ENCODE results near the gene FADS6. TPM values are rescaled to one million over a fixed set of nuclear protein-coding genes. Genes with fewer than 3 reads are reported as not detected.

The FADS6 gene
- total RNA-seq, 1 donor: not detected

DNA sequence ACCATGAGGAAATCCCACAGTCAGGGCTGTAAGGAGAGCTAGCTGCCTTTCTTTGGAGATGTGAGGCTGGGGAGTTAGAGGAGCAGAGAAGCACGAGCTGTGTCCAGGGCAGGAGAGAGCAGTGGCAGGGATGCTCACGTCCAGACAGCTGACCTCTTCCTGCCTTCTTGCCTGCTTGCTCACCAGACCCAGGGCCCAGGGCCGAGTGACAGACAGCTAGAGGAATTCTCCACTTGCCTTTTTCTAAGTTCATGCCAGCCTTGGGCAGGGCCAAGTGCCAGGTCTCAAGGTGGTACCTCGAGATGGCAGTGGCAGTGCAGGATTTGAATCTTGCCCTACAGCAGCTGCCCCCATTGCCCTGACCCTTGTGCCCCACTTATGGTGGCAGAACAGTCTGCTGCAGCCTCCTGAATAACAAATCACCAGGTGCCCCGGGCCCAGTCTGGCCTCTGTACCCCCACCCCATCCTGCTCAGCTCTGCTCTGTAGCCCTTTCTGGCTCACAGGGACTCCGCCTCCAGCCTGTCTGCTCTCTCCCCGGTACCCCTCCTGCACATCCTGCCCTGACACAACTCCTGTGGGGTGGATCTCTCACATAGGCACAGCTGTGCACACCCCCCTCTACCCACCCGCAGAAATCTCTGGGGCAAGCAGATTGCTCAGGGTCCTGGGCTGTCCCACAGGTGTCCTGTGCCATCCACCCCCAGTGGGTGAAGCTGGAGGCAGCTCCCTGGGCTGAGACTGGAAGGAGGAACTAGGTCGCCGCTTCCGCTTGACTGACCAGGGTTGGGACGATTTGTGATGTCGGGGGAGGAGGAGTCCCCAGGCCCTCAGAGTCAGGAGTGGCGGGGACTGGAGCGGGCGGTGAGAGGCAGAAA is 59.7 kb downstream of the FADS6 start:
- H3K4me3 ChIP-seq (ENCODE audit: low read depth, low read length): no peak overlapping the region
- no peak for DNase-seq (ENCODE audit: low read depth)
- TF ChIP-seq, protein P1, sequence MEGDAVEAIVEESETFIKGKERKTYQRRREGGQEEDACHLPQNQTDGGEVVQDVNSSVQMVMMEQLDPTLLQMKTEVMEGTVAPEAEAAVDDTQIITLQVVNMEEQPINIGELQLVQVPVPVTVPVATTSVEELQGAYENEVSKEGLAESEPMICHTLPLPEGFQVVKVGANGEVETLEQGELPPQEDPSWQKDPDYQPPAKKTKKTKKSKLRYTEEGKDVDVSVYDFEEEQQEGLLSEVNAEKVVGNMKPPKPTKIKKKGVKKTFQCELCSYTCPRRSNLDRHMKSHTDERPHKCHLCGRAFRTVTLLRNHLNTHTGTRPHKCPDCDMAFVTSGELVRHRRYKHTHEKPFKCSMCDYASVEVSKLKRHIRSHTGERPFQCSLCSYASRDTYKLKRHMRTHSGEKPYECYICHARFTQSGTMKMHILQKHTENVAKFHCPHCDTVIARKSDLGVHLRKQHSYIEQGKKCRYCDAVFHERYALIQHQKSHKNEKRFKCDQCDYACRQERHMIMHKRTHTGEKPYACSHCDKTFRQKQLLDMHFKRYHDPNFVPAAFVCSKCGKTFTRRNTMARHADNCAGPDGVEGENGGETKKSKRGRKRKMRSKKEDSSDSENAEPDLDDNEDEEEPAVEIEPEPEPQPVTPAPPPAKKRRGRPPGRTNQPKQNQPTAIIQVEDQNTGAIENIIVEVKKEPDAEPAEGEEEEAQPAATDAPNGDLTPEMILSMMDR (IDR thresholded peaks at IDR 0.05; ENCODE audit: insufficient read depth, low read depth, low read length): no peak

DNA sequence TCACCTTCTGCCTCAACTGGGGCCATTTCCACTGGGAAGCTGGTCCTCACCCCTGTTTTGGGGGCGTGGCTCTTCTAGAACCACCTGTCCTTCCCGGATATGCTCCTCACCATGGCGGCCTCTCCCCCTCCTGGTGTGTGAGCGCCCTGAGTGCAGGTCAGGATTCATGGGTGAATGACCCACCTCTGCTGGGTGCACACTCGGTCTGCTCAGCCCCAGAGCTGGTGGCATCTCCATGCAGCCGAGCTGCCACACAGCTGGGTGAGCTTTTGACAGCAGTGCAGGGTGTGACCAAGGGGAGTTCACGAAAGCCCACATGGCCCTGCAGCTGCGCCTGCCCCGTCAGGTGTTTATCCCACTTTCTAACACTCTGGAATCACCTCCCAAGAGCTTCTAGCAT is 61.0 kb downstream of the FADS6 start:
- TF ChIP-seq, protein P1 (IDR thresholded peaks at IDR 0.05; ENCODE audit: insufficient read depth, low read depth, low read length): no peak
- H3K4me3 ChIP-seq (ENCODE audit: low read depth, low read length): no peak overlapping the region
- no peak for DNase-seq (ENCODE audit: low read depth)

DNA sequence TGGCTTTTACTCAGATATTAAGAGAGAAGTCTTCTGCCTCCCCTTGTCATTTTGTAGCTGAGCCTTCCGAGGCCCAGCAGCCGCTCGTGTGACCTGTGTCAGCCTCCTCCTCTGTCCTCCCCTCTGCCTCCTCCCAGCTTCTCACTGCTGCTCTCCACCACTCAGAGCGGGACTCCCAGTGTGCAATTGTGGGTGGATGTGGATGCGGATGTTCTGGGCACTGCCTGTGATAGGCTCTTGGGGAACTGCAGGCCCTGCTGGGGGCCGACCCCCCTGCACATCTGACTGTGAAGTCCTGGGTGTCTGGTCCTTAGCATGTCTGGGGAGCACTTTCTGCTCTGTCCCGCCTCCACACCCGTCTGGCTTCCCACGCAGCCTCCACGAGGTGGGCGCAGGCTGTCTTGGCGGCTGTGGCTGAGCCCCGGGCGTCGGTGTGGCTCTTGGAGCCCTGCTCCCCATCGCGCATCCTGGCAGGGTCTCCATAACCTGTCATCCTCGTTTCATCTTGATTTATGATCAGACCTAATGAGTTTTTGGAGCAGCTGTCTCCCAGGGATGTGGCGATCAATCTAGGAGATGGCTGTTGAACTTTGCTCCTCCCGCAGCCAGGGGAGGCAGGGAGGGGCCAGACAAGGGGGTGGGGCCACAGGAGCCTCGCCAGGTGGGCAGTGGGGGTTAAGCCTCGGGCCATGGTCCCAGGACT is 61.8 kb downstream of the FADS6 start:
- TF ChIP-seq, protein P1 (IDR thresholded peaks at IDR 0.05; ENCODE audit: insufficient read depth, low read depth, low read length): no peak
- DNase-seq (ENCODE audit: low read depth): no peak
- H3K4me3 ChIP-seq (ENCODE audit: low read depth, low read length): no peak overlapping the region

DNA sequence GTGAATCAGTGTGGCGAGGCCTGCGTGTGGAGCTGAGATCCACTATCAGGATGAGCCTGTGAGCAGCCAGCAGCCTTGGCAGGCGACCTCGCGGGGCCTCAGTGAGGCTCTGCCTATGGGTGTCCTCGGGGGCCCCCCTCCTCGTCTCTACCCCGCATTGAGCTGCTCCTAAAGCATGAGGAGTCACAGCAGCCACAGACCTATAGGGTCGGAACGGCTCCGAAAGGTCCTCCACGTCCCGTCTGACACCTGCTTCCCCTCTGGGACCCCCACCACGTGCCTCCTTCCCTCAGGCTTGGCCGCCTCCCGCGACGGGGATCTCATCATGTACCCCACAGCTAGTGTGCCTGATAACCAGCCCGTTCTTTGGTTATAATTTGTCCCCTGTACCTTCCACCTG is 62.6 kb downstream of the FADS6 start:
- TF ChIP-seq, protein P1 (IDR thresholded peaks at IDR 0.05; ENCODE audit: insufficient read depth, low read depth, low read length): no peak

DNA sequence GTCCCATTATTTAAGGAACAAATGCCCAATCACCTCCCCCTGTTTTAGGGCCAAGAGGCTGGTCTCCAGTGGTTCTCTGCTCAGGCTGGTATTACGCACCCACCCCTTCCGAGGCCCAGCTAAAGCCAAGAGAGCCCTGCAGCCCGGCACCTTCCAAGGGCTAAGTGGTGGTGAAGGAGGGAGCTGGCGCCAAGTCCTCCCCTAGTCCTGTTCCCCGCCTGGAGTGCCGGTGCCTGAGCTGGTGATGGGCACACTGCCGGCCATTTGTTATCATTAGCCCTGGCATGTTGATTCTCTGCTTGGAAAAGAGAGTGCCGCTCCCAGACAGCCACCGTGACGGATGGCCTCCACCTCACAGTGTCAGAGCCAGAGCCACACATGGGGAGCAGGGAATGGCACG is 65.6 kb downstream of the FADS6 start:
- no peak overlapping the region for H3K4me3 ChIP-seq (ENCODE audit: low read depth, low read length)
- TF ChIP-seq, protein P1 (IDR thresholded peaks at IDR 0.05; ENCODE audit: insufficient read depth, low read depth, low read length): no peak
- no peak for DNase-seq (ENCODE audit: low read depth)

More for the DNA sequence above, 62.6 kb downstream of the FADS6 start:
- no peak for DNase-seq (ENCODE audit: low read depth)
- no peak overlapping the region for H3K4me3 ChIP-seq (ENCODE audit: low read depth, low read length)

Other genes with a start within 250 kb of the FADS6 start
- not detected in 2 replicates for gene CD300LF, start 180.7 kb downstream of the FADS6 start, total RNA-seq
- gene RAB37, start 156.4 kb downstream of the FADS6 start, total RNA-seq: 0.32 TPM in 1 of 2 replicates, not detected in the other
- 18.0 and 20.7 TPM in 2 replicates for gene NHERF1, start 145.0 kb downstream of the FADS6 start, total RNA-seq
- 32.0 and 34.8 TPM in 2 replicates for gene NAT9, start 117.3 kb downstream of the FADS6 start, total RNA-seq
- under 0.01 and 0.32 TPM in 2 replicates for gene GRIN2C, start 33.7 kb downstream of the FADS6 start, total RNA-seq
- 19.6 and 20.7 TPM in 2 replicates for gene FDXR, start 20.6 kb downstream of the FADS6 start, total RNA-seq
- not detected in 2 replicates for gene USH1G, start 29.6 kb upstream of the FADS6 start, total RNA-seq
- not detected in 2 replicates for gene OTOP2, start 30.6 kb upstream of the FADS6 start, total RNA-seq
- gene OTOP3, start 42.3 kb upstream of the FADS6 start, total RNA-seq: not detected in 2 replicates
- gene HID1, start 79.1 kb upstream of the FADS6 start, total RNA-seq: 3.5 and 4.3 TPM in 2 replicates
- 26.8 and 31.9 TPM in 2 replicates for gene CDR2L, start 94.0 kb upstream of the FADS6 start, total RNA-seq
- gene MRPL58, start 119.0 kb upstream of the FADS6 start, total RNA-seq: 23.7 and 30.6 TPM in 2 replicates
- 275 and 323 TPM in 2 replicates for gene ATP5PD, start 153.3 kb upstream of the FADS6 start, total RNA-seq
- 16.4 and 22.5 TPM in 2 replicates for gene KCTD2, start 153.6 kb upstream of the FADS6 start, total RNA-seq
- 5.6 and 6.4 TPM in 2 replicates for gene SLC16A5, start 194.3 kb upstream of the FADS6 start, total RNA-seq
- 2.6 and 3.0 TPM in 2 replicates for gene ARMC7, start 216.3 kb upstream of the FADS6 start, total RNA-seq
- gene NT5C, start 238.1 kb upstream of the FADS6 start, total RNA-seq: 40.2 and 98.2 TPM in 2 replicates

Data from fibroblast of villous mesenchyme (primary cell).